Endothelial cell (in vitro differentiated cells): Measurements from ENCODE around the gene EVPL. TPM values are rescaled to one million over a fixed set of nuclear protein-coding genes. Genes with fewer than 3 reads are reported as not detected.

Experiments used
- DNase-seq: peaks from one replicate; pipeline ENCODE4 v3.0.0; 2021; ENCODE audit warnings: low spot score
- H3K27ac Mint-ChIP-seq: one replicate; pipeline ENCODE4 v1.8.0; 2021; ENCODE audit warnings: mixed read lengths, inconsistent platforms; ENCODE audit not compliant: unreplicated experiment
- H3K27me3 Mint-ChIP-seq: one replicate; pipeline ENCODE4 v1.8.0; 2021; ENCODE audit warnings: mild to moderate bottlenecking, moderate library complexity, mixed read lengths, inconsistent platforms; ENCODE audit not compliant: unreplicated experiment
- H3K36me3 Mint-ChIP-seq: one replicate; pipeline ENCODE4 v1.8.0; 2021; ENCODE audit warnings: mild to moderate bottlenecking, low read depth, mixed read lengths, inconsistent platforms; ENCODE audit not compliant: unreplicated experiment
- H3K4me1 Mint-ChIP-seq: one replicate; pipeline ENCODE4 v1.8.0; 2021; ENCODE audit warnings: mild to moderate bottlenecking, mixed read lengths, inconsistent platforms; ENCODE audit not compliant: unreplicated experiment
- H3K4me3 Mint-ChIP-seq: one replicate; pipeline ENCODE4 v1.8.0; 2021; ENCODE audit warnings: mild to moderate bottlenecking, mixed read lengths, inconsistent platforms; ENCODE audit not compliant: unreplicated experiment
- H3K9me3 Mint-ChIP-seq: one replicate; pipeline ENCODE4 v1.8.0; 2021; ENCODE audit warnings: mixed read lengths, inconsistent platforms; ENCODE audit not compliant: unreplicated experiment
- long read RNA-seq: library from polyadenylated mRNA; unstranded; transcript quantifications from one replicate; pipeline ENCODE4 v2.0.0, GENCODE V29; 2020; ENCODE audit not compliant: unreplicated experiment
- total RNA-seq: library from RNA; stranded (reverse); fragmentation: NEBNext Ultra II Directional; extraction: Animal tissue kit (Norgen Biotek cat#: 25700); gene quantifications from one replicate; pipeline ENCODE4 v1.2.1, GENCODE V29; 2021; ENCODE audit not compliant: unreplicated experiment
- TF ChIP-seq, protein P1 (sequence below): fragments of 200-600 bp; sonication (generic); IDR thresholded peaks from one replicate; pipeline ENCODE4 v1.5.0; 2021; ENCODE audit warnings: antibody characterized with exemption; ENCODE audit not compliant: unreplicated experiment

The EVPL gene
- not detected for total RNA-seq
- long read RNA-seq, result 0 reads

GRCh38 chr17:76027159-76027839 lies at the start of gene EVPL:
Gene EVPL, minus strand, starts transcription at chr17:76027306. Its CDS starts 108 bp downstream, at chr17:76027198.
- H3K9me3 Mint-ChIP-seq, result no peaks in the 10 kb centered on the region
- no peak within 1 kb of the TSS for H3K27ac Mint-ChIP-seq
- peaks cover 9% of the 10 kb centered on the region for H3K27me3 Mint-ChIP-seq
- TF ChIP-seq, protein P1, sequence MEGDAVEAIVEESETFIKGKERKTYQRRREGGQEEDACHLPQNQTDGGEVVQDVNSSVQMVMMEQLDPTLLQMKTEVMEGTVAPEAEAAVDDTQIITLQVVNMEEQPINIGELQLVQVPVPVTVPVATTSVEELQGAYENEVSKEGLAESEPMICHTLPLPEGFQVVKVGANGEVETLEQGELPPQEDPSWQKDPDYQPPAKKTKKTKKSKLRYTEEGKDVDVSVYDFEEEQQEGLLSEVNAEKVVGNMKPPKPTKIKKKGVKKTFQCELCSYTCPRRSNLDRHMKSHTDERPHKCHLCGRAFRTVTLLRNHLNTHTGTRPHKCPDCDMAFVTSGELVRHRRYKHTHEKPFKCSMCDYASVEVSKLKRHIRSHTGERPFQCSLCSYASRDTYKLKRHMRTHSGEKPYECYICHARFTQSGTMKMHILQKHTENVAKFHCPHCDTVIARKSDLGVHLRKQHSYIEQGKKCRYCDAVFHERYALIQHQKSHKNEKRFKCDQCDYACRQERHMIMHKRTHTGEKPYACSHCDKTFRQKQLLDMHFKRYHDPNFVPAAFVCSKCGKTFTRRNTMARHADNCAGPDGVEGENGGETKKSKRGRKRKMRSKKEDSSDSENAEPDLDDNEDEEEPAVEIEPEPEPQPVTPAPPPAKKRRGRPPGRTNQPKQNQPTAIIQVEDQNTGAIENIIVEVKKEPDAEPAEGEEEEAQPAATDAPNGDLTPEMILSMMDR, result no peak
- H3K4me3 Mint-ChIP-seq, result no peak within 1 kb of the TSS
- H3K36me3 Mint-ChIP-seq, result no peaks in the 10 kb centered on the region
- no peak for DNase-seq
- H3K4me1 Mint-ChIP-seq, result peaks cover 14% of the 10 kb centered on the region

DNA sequence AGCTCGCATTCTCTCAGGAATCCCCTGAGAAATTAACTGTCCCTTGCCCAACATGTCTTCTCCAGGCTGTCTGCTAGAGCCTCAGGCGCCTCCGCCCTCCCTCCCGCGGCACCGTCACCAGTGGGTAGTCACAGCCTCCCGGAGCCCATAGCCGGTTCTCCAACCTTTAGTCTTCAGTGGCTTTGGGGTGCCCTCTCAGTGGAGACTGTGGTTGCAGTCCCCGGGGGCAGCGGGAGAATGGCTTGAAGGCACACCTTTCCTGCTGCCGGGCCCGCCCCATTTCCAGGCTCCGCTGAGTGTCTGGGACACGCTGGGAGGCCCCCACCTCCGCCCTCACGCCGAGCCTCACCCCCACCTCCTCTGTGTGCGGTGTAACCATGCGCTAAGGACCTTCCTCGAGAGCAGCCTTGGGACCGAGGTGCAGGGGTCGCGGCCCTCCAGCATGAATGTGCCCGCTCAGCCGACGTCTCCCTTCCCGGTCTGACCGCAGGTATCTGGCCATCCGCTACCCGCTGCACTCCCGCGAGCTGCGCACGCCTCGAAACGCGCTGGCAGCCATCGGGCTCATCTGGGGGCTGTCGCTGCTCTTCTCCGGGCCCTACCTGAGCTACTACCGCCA lies 49.1 kb upstream of the EVPL start:
- Mint-ChIP-seq H3K4me3 (no peak overlapping the region), H3K9me3 (no peaks in the 10 kb centered on the region), H3K36me3 (peaks cover 3% of the 10 kb centered on the region), H3K4me1 (peaks cover 24% of the 10 kb centered on the region), H3K27me3 (peaks cover 42% of the 10 kb centered on the region), H3K27ac (no peak overlapping the region)
- DNase-seq, result no peak
- TF ChIP-seq, protein P1, result no peak

- H3K9me3 Mint-ChIP-seq, result no peaks in the 10 kb centered on the region
- H3K36me3 Mint-ChIP-seq, result peaks cover 3% of the 10 kb centered on the region
- peak; percentile 45 for DNase-seq
- H3K4me3 Mint-ChIP-seq, result peak overlapping the region; percentile 48
- H3K4me1 Mint-ChIP-seq, result peaks cover 19% of the 10 kb centered on the region
- TF ChIP-seq, protein P1, result no peak
- no peak overlapping the region for H3K27ac Mint-ChIP-seq
- peaks cover 38% of the 10 kb centered on the region for H3K27me3 Mint-ChIP-seq
Observed at GRCh38 chr17:76075364-76076145, 48.4 kb upstream of the EVPL start.

DNA sequence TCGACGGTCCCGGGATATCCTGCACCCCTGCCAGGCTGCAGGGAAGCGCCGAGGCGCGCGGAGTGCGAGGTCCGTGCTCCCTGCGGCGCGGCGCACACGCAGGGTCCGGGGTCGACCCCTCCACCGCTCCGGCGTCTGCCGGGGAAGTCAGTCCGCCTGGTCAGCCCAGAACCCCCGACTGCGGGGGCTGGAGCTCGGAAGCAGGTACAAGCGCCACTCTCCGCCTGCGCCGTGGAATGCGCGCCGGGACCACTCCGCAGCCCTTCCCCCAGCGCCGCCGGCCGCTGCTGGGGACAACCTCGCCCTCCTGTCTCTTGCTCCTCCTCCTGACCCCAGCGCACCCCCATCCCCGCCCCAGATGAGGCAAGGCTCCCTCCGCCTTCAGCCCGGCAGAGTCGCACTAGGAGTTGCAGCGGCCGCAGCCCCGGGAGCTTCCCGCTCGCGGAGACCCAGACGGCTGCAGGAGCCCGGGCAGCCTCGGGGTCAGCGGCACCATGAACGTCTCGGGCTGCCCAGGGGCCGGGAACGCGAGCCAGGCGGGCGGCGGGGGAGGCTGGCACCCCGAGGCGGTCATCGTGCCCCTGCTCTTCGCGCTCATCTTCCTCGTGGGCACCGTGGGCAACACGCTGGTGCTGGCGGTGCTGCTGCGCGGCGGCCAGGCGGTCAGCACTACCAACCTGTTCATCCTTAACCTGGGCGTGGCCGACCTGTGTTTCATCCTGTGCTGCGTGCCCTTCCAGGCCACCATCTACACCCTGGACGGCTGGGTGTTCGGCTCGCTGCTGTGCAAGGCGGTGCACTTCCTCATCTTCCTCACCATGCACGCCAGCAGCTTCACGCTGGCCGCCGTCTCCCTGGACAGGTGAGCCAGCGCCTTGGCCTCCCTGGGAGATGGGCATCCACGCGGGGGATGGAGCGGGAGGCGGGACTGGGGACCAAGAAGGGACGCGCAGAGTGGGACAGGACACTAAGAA lies 47.6 kb upstream of the EVPL start, which contains the start of gene GALR2:
Gene GALR2, plus strand, starts transcription at position 392 of the 974 bp plus-strand sequence. Its CDS starts 103 bp downstream, at position 495.
- Mint-ChIP-seq H3K9me3 (no peaks in the 10 kb centered on the region), H3K27me3 (peaks cover 38% of the 10 kb centered on the region), H3K27ac (peak within 1 kb of the TSS; percentile 27), H3K4me3 (peak within 1 kb of the TSS; percentile 48), H3K4me1 (peaks cover 19% of the 10 kb centered on the region), H3K36me3 (peaks cover 3% of the 10 kb centered on the region)
- no peak for DNase-seq
- TF ChIP-seq, protein P1, result no peak
